Sigmoid colon (tissue), 4 donors: Measurements from ENCODE around the gene ERP27.

Source experiments
- CTCF ChIP-seq, 4 experiments: fragments of 450-650 bp in 3 of 4; fragments of 200-600 bp in 1 of 4; IDR thresholded peaks; one replicate each; pipeline ENCODE4 v1.5.1; 2016 to 2019; ENCODE audit warnings: antibody characterized with exemption in 4 of 4, mild to moderate bottlenecking in 3 of 4, moderate library complexity in 2 of 4
- EP300 ChIP-seq, 4 donors: sonication (generic); formaldehyde crosslinking; IDR thresholded peaks; one replicate each; pipeline ENCODE4 v1.6.1; 2017; ENCODE audit warnings: antibody characterized with exemption in 4 of 4
- POLR2A ChIP-seq, 2 donors: fragments of 450-650 bp; IDR thresholded peaks; one replicate each; pipeline ENCODE4 v1.6.1; 2016; ENCODE audit warnings: antibody characterized with exemption in 2 of 2, mild to moderate bottlenecking in 2 of 2, moderate library complexity in 2 of 2
- POLR2AphosphoS5 ChIP-seq, 4 donors: sonication (generic); formaldehyde crosslinking; IDR thresholded peaks; one replicate each; pipeline ENCODE4 v1.6.1; 2017; ENCODE audit warnings: antibody characterized with exemption in 4 of 4

GRCh38 chr12:14885718-14886221, 52.6 kb downstream of the ERP27 start, which contains the start of gene MGP:
- TF ChIP-seq CTCF (IDR thresholded peaks at IDR 0.05) (no peak), POLR2A (IDR thresholded peaks at IDR 0.05) (peak; percentile 82), POLR2AphosphoS5 (IDR thresholded peaks at IDR 0.05) (peak; percentile 78 to 94 (median 90)), EP300 (IDR thresholded peaks at IDR 0.05) (no peak)
